Measurements from ENCODE around the gene LARGE1.

- TF ChIP-seq CTCF (IDR thresholded peaks at IDR 0.05) (no peak), POLR2A (IDR thresholded peaks at IDR 0.05) (no peak)
Observed at GRCh38 chr22:33903012-33903411, 17.3 kb downstream of the LARGE1 start.

All from uterus (tissue), 2 donors.